Fibroblast of mammary gland (primary cell): ENCODE data around the gene PACRG.

Experiments used
- DNase-seq: peaks from one replicate; pipeline ENCODE4 v3.0.0-alpha.2; 2010; ENCODE audit warnings: low read depth
- H3K4me3 ChIP-seq: 2 replicates; pipeline ENCODE4 v1.5.1; 2011; ENCODE audit warnings: low read depth, mild to moderate bottlenecking, low read length, moderate library complexity; ENCODE audit not compliant: control insufficient read depth
- CTCF ChIP-seq: conservative IDR thresholded peaks from 2 replicates; pipeline ENCODE4 v1.5.1; 2011; ENCODE audit warnings: low read depth, low read length, inconsistent platforms; ENCODE audit not compliant: control insufficient read depth, insufficient read depth

The PACRG gene

GRCh38 chr6:163166507-163166906 lies 438.7 kb downstream of the PACRG start:
- no peak overlapping the region for H3K4me3 ChIP-seq
- TF ChIP-seq CTCF, result no peak
- no peak for DNase-seq

- H3K4me3 ChIP-seq, result no peak overlapping the region
- no peak for DNase-seq
- TF ChIP-seq CTCF, result no peak
Observed at GRCh38 chr6:163169521-163169920, 441.7 kb downstream of the PACRG start.

- peak; percentile 64 for TF ChIP-seq CTCF
- no peak for DNase-seq
- no peak overlapping the region for H3K4me3 ChIP-seq
Observed at GRCh38 chr6:163170294-163170883, 442.6 kb downstream of the PACRG start.

- no peak for TF ChIP-seq CTCF
- no peak overlapping the region for H3K4me3 ChIP-seq
- no peak for DNase-seq
Observed at GRCh38 chr6:163173741-163174140, 446.0 kb downstream of the PACRG start.

- TF ChIP-seq CTCF, result no peak
- no peak for DNase-seq
- H3K4me3 ChIP-seq, result no peak overlapping the region
Observed at GRCh38 chr6:163175301-163175700, 447.5 kb downstream of the PACRG start.

- DNase-seq, result no peak
- TF ChIP-seq CTCF, result no peak
- no peak overlapping the region for H3K4me3 ChIP-seq
Observed at GRCh38 chr6:163176097-163176496, 448.3 kb downstream of the PACRG start.

GRCh38 chr6:163177007-163177406 lies 449.2 kb downstream of the PACRG start:
- no peak for TF ChIP-seq CTCF
- H3K4me3 ChIP-seq, result no peak overlapping the region
- no peak for DNase-seq
